Measurements from ENCODE around the gene ANKRD39. TPM values are rescaled to one million over a fixed set of nuclear protein-coding genes. Genes with fewer than 3 reads are reported as not detected.

The ANKRD39 gene
- total and polyA plus RNA-seq, 2 of the 8 experiments (the other 6 are each of a cell fraction or from before 2014, with no cell fraction given), result 18.5 to 21.3 TPM

GRCh38 chr2:96826546-96827278 lies 31.1 kb downstream of the ANKRD39 start:
- FAIRE-seq, result no peak
- no peak overlapping the region for H3K4me3 ChIP-seq (ENCODE audit: extremely low read depth in 1 of 4, insufficient read depth in 2 of 4, low read depth in 3 of 4, low read length in 4 of 4)
- no peak for DNase-seq (ENCODE audit: low read depth in 1 of 2, low spot score in 2 of 2)
- CTCF ChIA-PET (ENCODE audit: partially characterized antibody), result interaction anchor here (1.2 kb wide), 1 partner anchor 8 kb away, joined by 5 read pairs; no protein-coding TSS in a partner anchor
- no peak overlapping the region for H3K27ac ChIP-seq (ENCODE audit: low read depth, low read length)
- no peak for TF ChIP-seq NANOG (IDR thresholded peaks at IDR 0.05; ENCODE audit: insufficient read depth, low read depth, low read length, poor library complexity, severe bottlenecking)
- TF ChIP-seq POU5F1 (IDR thresholded peaks at IDR 0.05; ENCODE audit: low read depth, low read length), result no peak
- no peak for TF ChIP-seq ATF2 (IDR thresholded peaks at IDR 0.05; ENCODE audit: low read length)
- TF ChIP-seq RBBP5 (IDR thresholded peaks at IDR 0.05; ENCODE audit: borderline replicate concordance, low read depth, low read length), result no peak
- no peaks in the 10 kb centered on the region for H3K9me3 ChIP-seq (ENCODE audit: insufficient read depth in 2 of 2, low read depth in 1 of 2, low read length in 1 of 2)
- peaks cover 0 to 28% of the 10 kb centered on the region in 2 experiments; a peak in 2 of 4 replicates for H3K79me2 ChIP-seq (ENCODE audit: control insufficient read depth in 1 of 2, insufficient read depth in 2 of 2, low read length in 2 of 2)
- peaks cover 11% of the 10 kb centered on the region for H3K79me1 ChIP-seq (ENCODE audit: low read depth, low read length)
- no peak overlapping the region for H4K5ac ChIP-seq (ENCODE audit: insufficient read length, low read depth, low read length)
- peaks cover 0 to 2% (median 0%) of the 10 kb centered on the region in 4 experiments; a peak in 2 of 7 replicates for H3K4me1 ChIP-seq (replicated peaks in 1 of 4; ENCODE audit: control insufficient read depth in 3 of 4, insufficient read depth in 4 of 4, low read length in 3 of 4)
- H3K14ac ChIP-seq (ENCODE audit: insufficient read length), result no peak overlapping the region
- H3K4me2 ChIP-seq (ENCODE audit: insufficient read depth in 1 of 2, low read depth in 2 of 2, low read length in 2 of 2), result no peak overlapping the region
- no peak overlapping the region for H3K9ac ChIP-seq (replicated peaks in 1 of 4; ENCODE audit: extremely low read depth in 1 of 4, low read depth in 3 of 4, low read length in 3 of 4)
- H3K23ac ChIP-seq (ENCODE audit: insufficient read length), result no peak overlapping the region
- H2AFZ ChIP-seq (ENCODE audit: low read length), result no peak overlapping the region
- no peak overlapping the region for H2AK5ac ChIP-seq (ENCODE audit: low read depth, low read length)
- no peaks in the 10 kb centered on the region for H3K27me3 ChIP-seq (replicated peaks in 1 of 4; ENCODE audit: control insufficient read depth in 3 of 4, extremely low read depth in 1 of 4, insufficient read depth in 3 of 4, low read length in 3 of 4)
- H4K91ac ChIP-seq (replicated peaks; ENCODE audit: insufficient read length, low read length), result no peak overlapping the region
- no peak overlapping the region for H3K56ac ChIP-seq (replicated peaks; ENCODE audit: insufficient read length, low read depth, low read length)
- H4K8ac ChIP-seq (ENCODE audit: extremely low read depth, insufficient read depth, low read length), result no peak overlapping the region
- no peaks in the 10 kb centered on the region for H3K23me2 ChIP-seq (ENCODE audit: low read depth, low read length)
- no peak overlapping the region for H2BK20ac ChIP-seq (ENCODE audit: low read length)
- H3K18ac ChIP-seq (ENCODE audit: extremely low read depth, low read length), result no peak overlapping the region
- no peak overlapping the region for H2BK12ac ChIP-seq (ENCODE audit: low read depth, low read length)
- H2BK120ac ChIP-seq (replicated peaks; ENCODE audit: low read depth, low read length), result no peak overlapping the region
- POLR2A ChIA-PET (ENCODE audit: partially characterized antibody), result interaction anchor here (1.3 kb wide), 1 partner anchor 9 kb away, joined by 3 read pairs; no protein-coding TSS in a partner anchor
- 89% methylated on average over 21 of the region's 22 CpGs; no CpG with 5 or more reads in 1 of the 2 experiments for WGBS, 2 experiments (ENCODE audit: extremely low coverage in 1 of 2, insufficient coverage in 1 of 2, insufficient read length in 1 of 2, insufficient replicate concordance in 2 of 2, low coverage in 1 of 2, low lambda C conversion rate in 2 of 2, missing lambda C conversion rate in 1 of 2)
- H4K20me1 ChIP-seq (replicated peaks in 1 of 2; ENCODE audit: control insufficient read depth in 1 of 2, insufficient read depth in 2 of 2, low read length in 2 of 2), result peaks cover 0 to 18% of the 10 kb centered on the region in 2 experiments
- peaks cover 22 to 59% (median 37%) of the 10 kb centered on the region in 4 experiments for H3K36me3 ChIP-seq (ENCODE audit: control insufficient read depth in 2 of 4, insufficient read depth in 4 of 4, low read length in 3 of 4)
- no peak overlapping the region for H2BK5ac ChIP-seq (ENCODE audit: low read depth, low read length)
- no peak overlapping the region for H3K4ac ChIP-seq (replicated peaks; ENCODE audit: insufficient read length, low read depth, low read length)
- H2BK15ac ChIP-seq (ENCODE audit: low read length), result no peak overlapping the region

All from H1 (cell line).